ENCODE results near the gene ADGRD1.
A peak's percentile ranks its signal among the peaks of the same experiment; 100 is the strongest.
"Not testable (repeated sequence)": the region's sequence is repeated elsewhere in the genome, so short reads cannot be mapped to it uniquely, and the experiment has no call there.

The ADGRD1 gene

GRCh38 chr12:130992979-130993538 is 39.4 kb downstream of the ADGRD1 start:
- peaks cover 12% of the 10 kb centered on the region for H3K27me3 Mint-ChIP-seq
- no peak overlapping the region for H3K27ac Mint-ChIP-seq
- H3K4me3 Mint-ChIP-seq = no peak overlapping the region
- DNase-seq (ENCODE audit: low spot score in 2 of 2) (no peak), ATAC-seq (ENCODE audit: low read depth) (no peak)
- H3K9me3 Mint-ChIP-seq = no peaks in the 10 kb centered on the region
- no peaks in the 10 kb centered on the region for H3K36me3 Mint-ChIP-seq
- no peaks in the 10 kb centered on the region for H3K4me1 Mint-ChIP-seq

- Mint-ChIP-seq H3K9me3 (no peaks in the 10 kb centered on the region), H3K36me3 (no peaks in the 10 kb centered on the region), H3K4me3 (no peak overlapping the region), H3K4me1 (no peaks in the 10 kb centered on the region), H3K27ac (no peak overlapping the region), H3K27me3 (peaks cover 12% of the 10 kb centered on the region)
- DNase-seq (ENCODE audit: low spot score in 2 of 2) (no peak), ATAC-seq (ENCODE audit: low read depth) (no peak)
Observed at GRCh38 chr12:130993759-130994670, 40.3 kb downstream of the ADGRD1 start.

GRCh38 chr12:130994821-130995375 is 41.2 kb downstream of the ADGRD1 start:
- peaks cover 14% of the 10 kb centered on the region for H3K27me3 Mint-ChIP-seq
- DNase-seq (ENCODE audit: low spot score in 2 of 2) (no peak), ATAC-seq (ENCODE audit: low read depth) (no peak)
- no peak overlapping the region for H3K4me3 Mint-ChIP-seq
- H3K4me1 Mint-ChIP-seq = no peaks in the 10 kb centered on the region
- H3K9me3 Mint-ChIP-seq = peaks cover 2% of the 10 kb centered on the region
- no peaks in the 10 kb centered on the region for H3K36me3 Mint-ChIP-seq
- H3K27ac Mint-ChIP-seq = no peak overlapping the region

- not testable (repeated sequence) for H3K4me1 Mint-ChIP-seq; ATAC-seq (ENCODE audit: low read depth); H3K9me3 Mint-ChIP-seq; H3K27ac Mint-ChIP-seq; DNase-seq (ENCODE audit: low spot score in 2 of 2); H3K36me3 Mint-ChIP-seq; H3K4me3 Mint-ChIP-seq
- H3K27me3 Mint-ChIP-seq = peaks cover 14% of the 10 kb centered on the region
Observed at GRCh38 chr12:130995386-130995969, 41.8 kb downstream of the ADGRD1 start.

GRCh38 chr12:130998136-130998535 is 44.4 kb downstream of the ADGRD1 start:
- H3K9me3 Mint-ChIP-seq = peaks cover 2% of the 10 kb centered on the region
- H3K27ac Mint-ChIP-seq = no peak overlapping the region
- no peak for ATAC-seq (ENCODE audit: low read depth)
- no peak overlapping the region for H3K4me3 Mint-ChIP-seq
- DNase-seq (ENCODE audit: low spot score in 2 of 2) = no peak
- peaks cover 7% of the 10 kb centered on the region for H3K27me3 Mint-ChIP-seq
- H3K4me1 Mint-ChIP-seq = no peaks in the 10 kb centered on the region
- H3K36me3 Mint-ChIP-seq = no peaks in the 10 kb centered on the region

- H3K27ac Mint-ChIP-seq = no peak overlapping the region
- no peaks in the 10 kb centered on the region for H3K36me3 Mint-ChIP-seq
- H3K27me3 Mint-ChIP-seq = peaks cover 2% of the 10 kb centered on the region
- no peak for ATAC-seq (ENCODE audit: low read depth)
- no peak overlapping the region for H3K4me3 Mint-ChIP-seq
- peaks cover 2% of the 10 kb centered on the region for H3K4me1 Mint-ChIP-seq
- H3K9me3 Mint-ChIP-seq = peaks cover 2% of the 10 kb centered on the region
- DNase-seq (ENCODE audit: low spot score in 2 of 2) = no peak
Observed at GRCh38 chr12:131000000-131000486, 46.3 kb downstream of the ADGRD1 start.

GRCh38 chr12:131001493-131001892 is 47.8 kb downstream of the ADGRD1 start:
- Mint-ChIP-seq H3K9me3 (peaks cover 2% of the 10 kb centered on the region), H3K36me3 (no peaks in the 10 kb centered on the region), H3K27ac (no peak overlapping the region), H3K27me3 (peaks cover 7% of the 10 kb centered on the region), H3K4me1 (peaks cover 2% of the 10 kb centered on the region), H3K4me3 (no peak overlapping the region)
- no peak for DNase-seq (ENCODE audit: low spot score in 2 of 2)
- ATAC-seq (ENCODE audit: low read depth) = no peak

GRCh38 chr12:131002216-131002631 is 48.5 kb downstream of the ADGRD1 start:
- H3K27me3 Mint-ChIP-seq = peaks cover 7% of the 10 kb centered on the region
- H3K4me1 Mint-ChIP-seq = peaks cover 2% of the 10 kb centered on the region

GRCh38 chr12:131003036-131003715 is 49.5 kb downstream of the ADGRD1 start:
- ATAC-seq (ENCODE audit: low read depth) (no peak), DNase-seq (ENCODE audit: low spot score in 2 of 2) (no peak)
- Mint-ChIP-seq H3K4me1 (peaks cover 2% of the 10 kb centered on the region), H3K27me3 (peaks cover 7% of the 10 kb centered on the region), H3K9me3 (peaks cover 2% of the 10 kb centered on the region), H3K4me3 (peak overlapping the region; percentile 18), H3K27ac (no peak overlapping the region), H3K36me3 (no peaks in the 10 kb centered on the region)

More at GRCh38 chr12:131002216-131002631, 48.5 kb downstream of the ADGRD1 start:
- Mint-ChIP-seq H3K9me3 (peaks cover 2% of the 10 kb centered on the region), H3K4me3 (no peak overlapping the region), H3K36me3 (no peaks in the 10 kb centered on the region), H3K27ac (no peak overlapping the region)
- ATAC-seq (ENCODE audit: low read depth) (no peak), DNase-seq (ENCODE audit: low spot score in 2 of 2) (no peak)

- Mint-ChIP-seq H3K4me3 (peak overlapping the region; percentile 18), H3K4me1 (peaks cover 2% of the 10 kb centered on the region), H3K9me3 (peaks cover 2% of the 10 kb centered on the region)
Observed at GRCh38 chr12:131003716-131004045, 50.0 kb downstream of the ADGRD1 start.

GRCh38 chr12:131004166-131004565 is 50.5 kb downstream of the ADGRD1 start:
- Mint-ChIP-seq H3K9me3 (peaks cover 2% of the 10 kb centered on the region), H3K4me1 (peaks cover 2% of the 10 kb centered on the region), H3K36me3 (no peaks in the 10 kb centered on the region), H3K27me3 (peaks cover 8% of the 10 kb centered on the region), H3K27ac (no peak overlapping the region), H3K4me3 (peak overlapping the region; percentile 64)
- ATAC-seq (ENCODE audit: low read depth) (no peak), DNase-seq (ENCODE audit: low spot score in 2 of 2) (no peak)

More at GRCh38 chr12:131003716-131004045, 50.0 kb downstream of the ADGRD1 start:
- no peak overlapping the region for H3K27ac Mint-ChIP-seq
- H3K27me3 Mint-ChIP-seq = peaks cover 7% of the 10 kb centered on the region
- no peak for DNase-seq (ENCODE audit: low spot score in 2 of 2)
- no peak for ATAC-seq (ENCODE audit: low read depth)
- no peaks in the 10 kb centered on the region for H3K36me3 Mint-ChIP-seq

- ATAC-seq (ENCODE audit: low read depth) = no peak
- Mint-ChIP-seq H3K4me1 (peaks cover 2% of the 10 kb centered on the region), H3K9me3 (no peaks in the 10 kb centered on the region), H3K27ac (no peak overlapping the region), H3K4me3 (no peak overlapping the region), H3K36me3 (no peaks in the 10 kb centered on the region), H3K27me3 (peaks cover 6% of the 10 kb centered on the region)
- DNase-seq (ENCODE audit: low spot score in 2 of 2) = no peak
Observed at GRCh38 chr12:131005161-131006035, 51.7 kb downstream of the ADGRD1 start.

Measured in memory B cell (primary cell).